HCT116 (cell line): ENCODE data around the gene ANKRD44. TPM values are rescaled to one million over a fixed set of nuclear protein-coding genes. Genes with fewer than 3 reads are reported as not detected.

Source experiments
- ATAC-seq: fragments of 200-7000 bp; cut with Tn5 transposase; 2 replicates; pipeline ENCODE4 v1.9.1; 2020; ENCODE audit warnings: mild to moderate bottlenecking, moderate library complexity
- BruUV-seq: library from RNA; stranded (reverse); fragments of 400-500 nt; replicated peaks from 2 replicates; lab custom pipeline; 2021; lab: Mats Ljungman, UMichigan
- CTCF ChIA-PET: fragments of 300-600 bp; sonication (Branson Sonifier 250); formaldehyde crosslinking; loops from one replicate; lab custom pipeline; 2021; ENCODE audit warnings: antibody characterized with exemption; lab: Charles Lee
- POLR2A ChIA-PET: fragments of 300-600, 350-600 bp; sonication (Branson Sonifier 250); formaldehyde crosslinking; loops from one replicate; lab custom pipeline; 2021; ENCODE audit warnings: antibody characterized with exemption; lab: Charles Lee
- RAD21 ChIA-PET, 2 experiments: fragments of 300-600 bp; sonication (Branson Sonifier 250); formaldehyde crosslinking; loops; one replicate each; lab custom pipeline; 2023; ENCODE audit warnings: low total read pairs in 2 of 2; ENCODE audit not compliant: uncharacterized antibody in 2 of 2, unreplicated experiment in 2 of 2, low non-redundant PET in 1 of 2; lab: Charles Lee
- DNase-seq: peaks from one replicate; pipeline ENCODE4 v3.0.0-alpha.2; 2010; ENCODE audit warnings: low read depth, low spot score
- H2AFZ ChIP-seq: fragments of 200-600 bp; shearing (Covaris generic), sonication (generic); 2 replicates; pipeline ENCODE4 v1.6.1; 2017; ENCODE audit warnings: low read depth, mixed run types, mixed read lengths, antibody characterized with exemption, low read length; ENCODE audit not compliant: poor library complexity, severe bottlenecking
- H3K27ac ChIP-seq: 2 replicates; pipeline ENCODE4 v1.5.1; 2012; ENCODE audit warnings: low read depth, low read length
- H3K27me3 ChIP-seq: fragments of 200-600 bp; sonication (generic); 2 replicates; pipeline ENCODE4 v1.6.1; 2016; ENCODE audit warnings: mixed run types, low read length, mixed read lengths; ENCODE audit not compliant: insufficient read depth
- H3K36me3 ChIP-seq, 2 experiments: fragments of 200-500 bp in 1 of 2; fragments of 200-600 bp in 1 of 2; sonication (Bioruptor generic) in 1 of 2; sonication (generic) in 1 of 2; 2 replicates each; pipeline versions ENCODE4 v1.5.1 to v1.6.1; 2014 to 2016; ENCODE audit warnings: low read length in 2 of 2, inconsistent platforms in 1 of 2, mixed read lengths in 1 of 2, mixed run types in 1 of 2; ENCODE audit not compliant: insufficient read depth in 2 of 2, control insufficient read depth in 1 of 2
- H3K4me1 ChIP-seq, 2 experiments: fragments of 200-600 bp in 1 of 2; sonication (generic) in 1 of 2; 2 replicates each; pipeline versions ENCODE4 v1.5.1 to v1.6.1; 2012 to 2017; ENCODE audit warnings: low read length in 2 of 2, inconsistent platforms in 1 of 2, mild to moderate bottlenecking in 1 of 2, mixed read lengths in 1 of 2, mixed run types in 1 of 2, moderate library complexity in 1 of 2; ENCODE audit not compliant: insufficient read depth in 2 of 2, control insufficient read depth in 1 of 2
- H3K4me2 ChIP-seq: fragments of 200-600 bp; sonication (generic); 2 replicates; pipeline ENCODE4 v1.6.1; 2017; ENCODE audit warnings: mixed run types, low read length, mixed read lengths
- H3K4me3 ChIP-seq, 2 experiments: fragments of 200-600 bp in 1 of 2; sonication (generic) in 1 of 2; replicated peaks in 1 of 2; 2 replicates each; pipeline ENCODE4 v1.5.1; 2011 to 2016; ENCODE audit warnings: low read length in 2 of 2, control low read depth in 1 of 2, low read depth in 1 of 2, mild to moderate bottlenecking in 1 of 2, mixed read lengths in 1 of 2, mixed run types in 1 of 2
- H3K79me2 ChIP-seq: fragments of 200-600 bp; sonication (generic); 2 replicates; pipeline ENCODE4 v1.6.1; 2017; ENCODE audit warnings: mild to moderate bottlenecking, mixed run types, low read length, moderate library complexity, mixed read lengths; ENCODE audit not compliant: insufficient read depth
- H3K9ac ChIP-seq: fragments of 200-600 bp; sonication (generic); 2 replicates; pipeline ENCODE4 v1.6.1; 2016; ENCODE audit warnings: low read length, mixed read lengths
- H3K9me2 ChIP-seq: fragments of 200-600 bp; sonication (generic), shearing (Covaris generic); 2 replicates; pipeline ENCODE4 v1.6.1; 2017; ENCODE audit warnings: mixed run types, mild to moderate bottlenecking, moderate library complexity; ENCODE audit not compliant: insufficient read depth
- H3K9me3 ChIP-seq, 2 experiments: fragments of 200-500 bp in 1 of 2; fragments of 200-600 bp in 1 of 2; sonication (Bioruptor generic) in 1 of 2; sonication (generic) in 1 of 2; 2 replicates each; pipeline ENCODE4 v1.6.1; 2014 to 2017; ENCODE audit warnings: low read length in 2 of 2, mixed read lengths in 2 of 2, inconsistent platforms in 1 of 2, low read depth in 1 of 2, mild to moderate bottlenecking in 1 of 2, mixed run types in 1 of 2, moderate library complexity in 1 of 2; ENCODE audit not compliant: control insufficient read depth in 1 of 2, insufficient read depth in 1 of 2
- H4K20me1 ChIP-seq: fragments of 200-600 bp; sonication (generic), shearing (Covaris generic); 2 replicates; pipeline ENCODE4 v1.6.1; 2017; ENCODE audit warnings: mixed run types, mild to moderate bottlenecking, moderate library complexity; ENCODE audit not compliant: insufficient read depth
- CBX3 ChIP-seq: IDR thresholded peaks from 2 replicates; pipeline ENCODE4 v1.6.1; 2012; ENCODE audit warnings: low read depth
- EZH2 ChIP-seq: fragments of 200-600 bp; sonication (generic); IDR thresholded peaks from 2 replicates; pipeline ENCODE4 v1.6.1; 2017; ENCODE audit warnings: antibody characterized with exemption, mixed run types
- REST ChIP-seq: IDR thresholded peaks from 2 replicates; pipeline ENCODE4 v1.6.1; 2012; ENCODE audit warnings: low read depth
- TCF7L2 ChIP-seq: IDR thresholded peaks from 2 replicates; pipeline ENCODE4 v1.7.0; 2011; ENCODE audit warnings: borderline replicate concordance, inconsistent platforms; ENCODE audit not compliant: insufficient read depth, insufficient read length; ENCODE audit errors: extremely low read depth
- ZFX ChIP-seq: fragments of 450-650 bp; IDR thresholded peaks from 2 replicates; pipeline ENCODE4 v1.6.1; 2017
- intact Hi-C: fragments of 100-400 bp; cut with micrococcal nuclease; formaldehyde crosslinking; loops from 2 replicates; pipeline ENCODE4 v1.10.0; 2022
- total RNA-seq: library from RNA; stranded (reverse); gene quantifications from one replicate; pipeline ENCODE4 v1.2.1, GENCODE V29; 2021; ENCODE audit not compliant: unreplicated experiment

ANKRD44 gene
- total RNA-seq, 1 experiment from 2014 or later: 2.7 TPM

DNA sequence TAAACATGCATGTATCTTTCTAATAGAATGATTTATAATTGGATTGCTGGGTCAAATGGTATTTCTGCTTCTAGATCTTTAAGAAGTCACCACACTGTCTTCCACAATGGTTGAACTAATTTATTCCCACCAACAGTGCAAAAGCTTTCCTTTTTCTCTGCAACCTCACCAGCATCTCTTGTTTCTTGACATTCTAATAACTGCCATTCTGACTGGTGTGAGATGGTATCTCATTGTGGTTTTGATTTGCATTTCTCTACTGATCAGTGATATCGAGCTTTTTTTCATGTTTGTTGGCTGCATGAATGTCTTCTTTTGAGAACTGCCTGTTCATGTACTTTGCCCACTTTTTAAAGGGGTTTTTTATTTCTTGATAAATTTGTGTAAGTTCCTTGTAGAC lies 182.5 kb downstream of the ANKRD44 start:
- DNase-seq (no peak), ATAC-seq (no peak)
- ChIA-PET POLR2A (no interaction called here), CTCF (no interaction called here), RAD21 (no interaction called here)
- no peaks in the 10 kb centered on the region for H3K27me3 ChIP-seq
- H3K4me1 ChIP-seq: no peaks in the 10 kb centered on the region
- no peaks in the 10 kb centered on the region for H3K36me3 ChIP-seq
- no peaks in the 10 kb centered on the region for H4K20me1 ChIP-seq
- H3K4me2 ChIP-seq: no peak overlapping the region
- intact Hi-C loops: no loop called here
- no peak for TF ChIP-seq CBX3
- TF ChIP-seq EZH2: no peak
- no peak overlapping the region for H3K4me3 ChIP-seq
- H3K9ac ChIP-seq: no peak overlapping the region
- H2AFZ ChIP-seq: no peak overlapping the region
- H3K9me3 ChIP-seq: no peaks in the 10 kb centered on the region
- no peaks in the 10 kb centered on the region for H3K79me2 ChIP-seq
- H3K9me2 ChIP-seq: no peaks in the 10 kb centered on the region
- BruUV-seq: no TSS peak
- H3K27ac ChIP-seq: no peak overlapping the region

DNA sequence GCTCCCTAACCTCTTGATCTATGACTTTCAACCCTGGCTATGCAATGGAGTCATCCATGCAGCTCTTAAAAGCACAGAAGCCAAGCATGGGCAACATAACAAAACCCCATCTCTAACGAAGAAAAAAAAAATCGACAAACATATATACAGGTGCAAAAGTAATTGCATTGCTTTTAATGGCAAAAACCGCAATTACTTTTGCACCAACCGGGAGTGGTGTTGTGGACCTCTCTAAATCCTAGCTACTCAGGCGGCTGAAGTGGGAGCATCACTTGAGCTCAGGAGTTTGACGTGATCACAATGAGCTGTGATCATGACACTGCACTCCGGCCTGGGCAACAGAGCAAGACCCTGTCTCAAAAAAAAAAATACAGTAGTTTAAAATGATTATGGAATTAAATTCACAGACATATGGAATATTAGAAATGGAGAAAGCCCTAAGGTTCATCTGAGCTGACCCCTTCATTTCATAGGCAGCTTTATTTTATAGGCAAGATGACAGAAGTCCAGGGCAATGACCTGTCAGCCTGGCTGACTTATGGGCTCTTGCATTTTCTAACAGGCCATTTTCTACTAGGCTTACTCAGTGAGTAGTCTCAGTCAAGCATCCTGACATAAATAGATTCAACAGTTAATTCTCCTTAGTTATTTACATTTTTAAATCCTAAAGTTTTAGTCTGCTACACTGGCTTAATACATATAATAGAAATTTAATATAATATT lies 183.8 kb downstream of the ANKRD44 start:
- Histone ChIP-seq H3K36me3 (no peaks in the 10 kb centered on the region), H3K27me3 (no peaks in the 10 kb centered on the region), H3K9me3 (no peaks in the 10 kb centered on the region), H3K4me1 (no peaks in the 10 kb centered on the region), H3K9ac (no peak overlapping the region), H3K4me2 (no peak overlapping the region), H3K27ac (no peak overlapping the region), H4K20me1 (no peaks in the 10 kb centered on the region), H2AFZ (no peak overlapping the region), H3K9me2 (no peaks in the 10 kb centered on the region), H3K4me3 (no peak overlapping the region), H3K79me2 (no peaks in the 10 kb centered on the region)
- DNase-seq: no peak
- ChIA-PET RAD21 (no interaction called here), CTCF (interaction anchor here (1.1 kb wide), 1 partner anchor 14 kb away, joined by 4 read pairs; no protein-coding TSS in a partner anchor), POLR2A (no interaction called here)
- no peak for ATAC-seq
- intact Hi-C loops: no loop called here
- TF ChIP-seq REST (no peak), EZH2 (no peak), ZFX (no peak), TCF7L2 (no peak)
- BruUV-seq: no TSS peak
